Mesendoderm (in vitro differentiated cells): Measurements from ENCODE around the gene FBXO45.
"Not testable (repeated sequence)": the region's sequence is repeated elsewhere in the genome, so short reads cannot be mapped to it uniquely, and the experiment has no call there.

Experiments used
- DNase-seq: peaks from one replicate; pipeline ENCODE4 v3.0.0; 2013
- H2AK5ac ChIP-seq: 2 replicates; pipeline ENCODE4 v1.6.1; 2013; ENCODE audit warnings: low read length, inconsistent platforms
- H2BK120ac ChIP-seq: 2 replicates; pipeline ENCODE4 v1.6.1; 2013; ENCODE audit warnings: low read depth, mild to moderate bottlenecking, low read length, moderate library complexity, mixed read lengths
- H2BK15ac ChIP-seq: replicated peaks from 2 replicates; pipeline ENCODE4 v1.6.1; 2013; ENCODE audit warnings: low read depth, mild to moderate bottlenecking, moderate library complexity
- H2BK5ac ChIP-seq: 2 replicates; pipeline ENCODE4 v1.6.1; 2013; ENCODE audit warnings: low read length, inconsistent platforms
- H3K18ac ChIP-seq: 2 replicates; pipeline ENCODE4 v1.6.1; 2013; ENCODE audit warnings: mild to moderate bottlenecking, low read length, mixed read lengths
- H3K23ac ChIP-seq: one replicate; pipeline ENCODE4 v1.6.1; 2013; ENCODE audit warnings: low read length
- H3K27ac ChIP-seq: 2 replicates; pipeline ENCODE4 v1.5.1; 2013; ENCODE audit warnings: low read depth, mild to moderate bottlenecking, inconsistent platforms, low read length, moderate library complexity
- H3K27me3 ChIP-seq: 2 replicates; pipeline ENCODE4 v1.6.1; 2013; ENCODE audit warnings: low read length, control low read depth, mild to moderate bottlenecking, inconsistent platforms; ENCODE audit not compliant: insufficient read depth, poor library complexity
- H3K36me3 ChIP-seq: 2 replicates; pipeline ENCODE4 v1.6.1; 2013; ENCODE audit warnings: low read length, inconsistent platforms; ENCODE audit not compliant: control insufficient read depth, insufficient read depth
- H3K4ac ChIP-seq: one replicate; pipeline ENCODE4 v1.6.1; 2013; ENCODE audit warnings: low read depth, mild to moderate bottlenecking, low read length, moderate library complexity
- H3K4me1 ChIP-seq: 2 replicates; pipeline ENCODE4 v1.6.1; 2013; ENCODE audit warnings: low read depth, low read length, inconsistent platforms; ENCODE audit not compliant: control insufficient read depth
- H3K4me2 ChIP-seq: 2 replicates; pipeline ENCODE4 v1.6.1; 2013; ENCODE audit warnings: low read length
- H3K4me3 ChIP-seq: 2 replicates; pipeline ENCODE4 v1.5.1; 2013; ENCODE audit warnings: mild to moderate bottlenecking, low read length
- H3K56ac ChIP-seq: one replicate; pipeline ENCODE4 v1.6.1; 2013; ENCODE audit warnings: low read length
- H3K79me1 ChIP-seq: 2 replicates; pipeline ENCODE4 v1.6.1; 2013; ENCODE audit warnings: low read length, inconsistent platforms
- H3K79me2 ChIP-seq: 2 replicates; pipeline ENCODE4 v1.6.1; 2013; ENCODE audit warnings: mild to moderate bottlenecking, low read length; ENCODE audit not compliant: control insufficient read depth, insufficient read depth
- H3K9ac ChIP-seq: 2 replicates; pipeline ENCODE4 v1.6.1; 2013; ENCODE audit warnings: low read length, inconsistent platforms
- H4K5ac ChIP-seq: one replicate; pipeline ENCODE4 v1.6.1; 2013; ENCODE audit warnings: low read length
- H4K8ac ChIP-seq: one replicate; pipeline ENCODE4 v1.6.1; 2013; ENCODE audit warnings: low read depth, mild to moderate bottlenecking, control low read depth, low read length, moderate library complexity
- WGBS: extraction: QIAGEN DNeasy Blood & Tissue Kit; methylation state at CpG from one replicate; pipeline ENCODE4 v1.1.7; 2013; ENCODE audit warnings: low lambda C conversion rate, missing lambda C conversion rate; ENCODE audit not compliant: insufficient coverage; ENCODE audit errors: extremely low coverage; 5-methylcytosine and 5-hydroxymethylcytosine counted together

Gene FBXO45

DNA sequence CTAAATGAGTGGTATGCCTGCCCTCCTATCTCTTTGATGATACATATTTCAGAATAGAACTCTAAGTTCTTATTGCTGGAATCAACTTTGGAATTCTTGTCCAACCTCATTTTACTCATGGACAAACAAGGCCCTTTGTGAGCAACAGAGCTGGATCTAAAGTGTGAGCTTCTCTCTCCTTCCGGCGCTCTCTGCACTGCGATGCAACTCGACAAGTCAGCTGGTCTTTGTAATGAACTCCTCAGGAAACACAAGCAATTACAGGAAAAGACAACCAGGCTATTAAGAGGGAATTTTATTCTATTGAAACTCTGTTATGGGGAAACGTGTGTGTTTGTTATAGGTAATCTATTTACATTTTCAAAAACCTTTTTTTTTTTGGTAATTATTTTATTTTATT is 50.8 kb downstream of the FBXO45 start:
- H3K4me1 ChIP-seq = no peaks in the 10 kb centered on the region
- H2BK120ac ChIP-seq = no peak overlapping the region
- no peak overlapping the region for H4K5ac ChIP-seq
- no peak overlapping the region for H3K18ac ChIP-seq
- no peak overlapping the region for H3K27ac ChIP-seq
- H3K56ac ChIP-seq = no peak overlapping the region
- no peak overlapping the region for H2BK5ac ChIP-seq
- no peaks in the 10 kb centered on the region for H3K36me3 ChIP-seq
- no peak overlapping the region for H2BK15ac ChIP-seq
- WGBS = no CpG with 5 or more reads among the region's 5 CpGs
- no peaks in the 10 kb centered on the region for H3K79me1 ChIP-seq
- H3K9ac ChIP-seq = no peak overlapping the region
- no peak overlapping the region for H4K8ac ChIP-seq
- H3K79me2 ChIP-seq = no peaks in the 10 kb centered on the region
- no peak overlapping the region for H3K4me2 ChIP-seq
- no peak for DNase-seq
- no peaks in the 10 kb centered on the region for H3K27me3 ChIP-seq
- H3K4me3 ChIP-seq = no peak overlapping the region
- no peak overlapping the region for H3K4ac ChIP-seq
- no peak overlapping the region for H3K23ac ChIP-seq
- no peak overlapping the region for H2AK5ac ChIP-seq

DNA sequence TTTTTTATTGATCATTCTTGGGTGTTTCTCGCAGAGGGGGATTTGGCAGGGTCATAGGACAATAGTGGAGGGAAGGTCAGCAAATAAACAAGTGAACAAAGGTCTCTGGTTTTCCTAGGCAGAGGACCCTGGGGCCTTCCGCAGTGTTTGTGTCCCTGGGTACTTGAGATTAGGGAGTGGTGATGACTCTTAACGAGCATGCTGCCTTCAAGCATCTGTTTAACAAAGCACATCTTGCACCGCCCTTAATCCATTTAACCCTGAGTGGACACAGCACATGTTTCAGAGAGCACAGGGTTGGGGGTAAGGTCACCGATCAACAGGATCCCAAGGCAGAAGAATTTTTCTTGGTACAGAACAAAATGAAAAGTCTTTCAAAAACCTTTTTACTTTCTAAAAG is 51.2 kb downstream of the FBXO45 start:
- H4K5ac ChIP-seq, H2BK120ac ChIP-seq, H2BK5ac ChIP-seq, H3K4me1 ChIP-seq, H2BK15ac ChIP-seq, H4K8ac ChIP-seq, H3K9ac ChIP-seq, H3K23ac ChIP-seq, H3K36me3 ChIP-seq, H3K27ac ChIP-seq, H3K56ac ChIP-seq, H3K79me2 ChIP-seq, H3K4me2 ChIP-seq, H3K4me3 ChIP-seq, DNase-seq, H3K4ac ChIP-seq, H3K18ac ChIP-seq, H3K79me1 ChIP-seq, H2AK5ac ChIP-seq, H3K27me3 ChIP-seq: not testable (repeated sequence)
- no CpG with 5 or more reads among the region's 5 CpGs for WGBS

DNA sequence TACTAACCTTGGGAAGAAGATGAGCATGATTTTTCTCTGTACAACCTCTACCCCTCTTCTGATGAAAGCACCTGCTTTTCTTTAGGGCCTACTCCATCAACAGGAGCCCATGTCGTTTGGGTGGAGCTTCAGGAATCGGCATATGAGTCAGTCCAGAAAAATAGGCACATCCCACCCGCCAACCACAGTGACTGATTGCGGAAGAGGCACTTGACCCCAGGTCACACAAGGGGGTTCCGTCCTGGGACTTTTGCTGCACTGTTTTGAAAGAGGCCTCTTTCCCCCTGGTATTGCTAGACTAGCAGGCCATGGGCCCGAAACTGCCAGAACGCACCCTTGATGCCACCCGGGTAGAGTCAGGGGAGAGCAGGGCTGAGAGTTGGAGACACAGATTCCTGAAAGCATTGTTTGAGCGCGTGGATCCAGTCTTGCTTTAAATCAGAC is 51.7 kb downstream of the FBXO45 start:
- DNase-seq = no peak
- Histone ChIP-seq H3K79me2 (no peaks in the 10 kb centered on the region), H3K4me3 (no peak overlapping the region), H3K79me1 (no peaks in the 10 kb centered on the region), H2AK5ac (no peak overlapping the region), H3K9ac (no peak overlapping the region), H3K4me1 (no peaks in the 10 kb centered on the region), H3K27ac (no peak overlapping the region), H2BK15ac (no peak overlapping the region), H2BK5ac (no peak overlapping the region), H4K5ac (no peak overlapping the region), H3K36me3 (no peaks in the 10 kb centered on the region), H4K8ac (no peak overlapping the region), H3K56ac (no peak overlapping the region), H3K4me2 (no peak overlapping the region), H3K23ac (no peak overlapping the region), H3K18ac (no peak overlapping the region), H3K27me3 (no peaks in the 10 kb centered on the region), H3K4ac (no peak overlapping the region), H2BK120ac (no peak overlapping the region)
- no CpG with 5 or more reads among the region's 10 CpGs for WGBS

DNA sequence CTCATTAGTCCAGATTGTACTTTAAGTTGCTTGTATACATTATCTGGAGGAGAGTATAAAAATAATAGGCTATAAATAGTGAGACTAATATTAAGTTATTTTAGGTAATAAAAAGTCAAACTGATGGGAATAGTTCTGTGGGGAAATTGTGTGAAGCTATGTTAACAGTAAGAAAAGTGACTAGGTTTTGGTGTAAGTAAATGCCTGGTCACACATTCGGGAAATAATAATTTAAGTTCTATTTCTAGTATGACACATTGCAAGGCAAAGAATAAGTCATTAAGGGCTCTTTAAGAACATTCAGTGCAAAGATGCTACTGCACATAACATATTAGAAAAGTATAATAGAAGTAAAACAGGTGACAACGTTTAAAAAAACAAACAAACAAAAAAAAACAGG is 52.2 kb downstream of the FBXO45 start:
- no peak for DNase-seq

DNA sequence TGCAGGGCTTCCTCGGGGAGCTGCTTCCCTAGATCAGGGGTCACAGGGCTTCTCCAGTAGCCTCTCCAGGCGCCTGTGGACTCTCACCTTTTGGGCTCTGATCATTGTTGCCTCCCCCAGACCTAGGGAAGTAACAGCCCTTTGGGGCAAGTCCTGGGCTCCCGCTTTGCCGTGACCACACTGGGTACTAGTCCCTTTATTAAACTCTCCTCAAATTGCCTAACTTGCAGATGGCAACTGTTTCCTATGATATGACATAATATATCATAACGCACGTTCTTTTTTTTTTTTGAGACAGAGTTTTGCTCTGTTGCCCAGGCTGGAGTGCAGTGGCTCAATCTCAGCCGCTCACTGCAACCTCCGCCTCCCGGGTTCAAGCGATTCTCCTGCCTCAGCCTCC is 53.2 kb downstream of the FBXO45 start:
- Histone ChIP-seq H3K9ac (no peak overlapping the region), H3K4me3 (no peak overlapping the region), H4K5ac (no peak overlapping the region), H3K4ac (no peak overlapping the region), H3K4me2 (no peak overlapping the region), H3K79me1 (no peaks in the 10 kb centered on the region), H2AK5ac (no peak overlapping the region), H3K18ac (no peak overlapping the region), H3K27me3 (no peaks in the 10 kb centered on the region), H3K56ac (no peak overlapping the region), H2BK15ac (no peak overlapping the region), H3K4me1 (no peaks in the 10 kb centered on the region), H3K23ac (no peak overlapping the region), H3K36me3 (no peaks in the 10 kb centered on the region), H3K27ac (no peak overlapping the region), H3K79me2 (no peaks in the 10 kb centered on the region), H2BK5ac (no peak overlapping the region), H2BK120ac (no peak overlapping the region), H4K8ac (no peak overlapping the region)
- no peak for DNase-seq
- WGBS = no CpG with 5 or more reads among the region's 10 CpGs

More for the DNA sequence above, 52.2 kb downstream of the FBXO45 start:
- Histone ChIP-seq H3K23ac (no peak overlapping the region), H2BK15ac (no peak overlapping the region), H3K56ac (no peak overlapping the region), H3K27me3 (no peaks in the 10 kb centered on the region), H3K18ac (no peak overlapping the region), H3K9ac (no peak overlapping the region), H4K5ac (no peak overlapping the region), H2BK5ac (no peak overlapping the region), H2BK120ac (no peak overlapping the region), H3K4me3 (no peak overlapping the region), H3K27ac (no peak overlapping the region), H4K8ac (no peak overlapping the region), H3K36me3 (no peaks in the 10 kb centered on the region), H3K4me1 (no peaks in the 10 kb centered on the region), H3K79me1 (no peaks in the 10 kb centered on the region), H2AK5ac (no peak overlapping the region), H3K4me2 (no peak overlapping the region), H3K4ac (no peak overlapping the region), H3K79me2 (no peaks in the 10 kb centered on the region)
- WGBS = no CpG with 5 or more reads among the region's 2 CpGs

DNA sequence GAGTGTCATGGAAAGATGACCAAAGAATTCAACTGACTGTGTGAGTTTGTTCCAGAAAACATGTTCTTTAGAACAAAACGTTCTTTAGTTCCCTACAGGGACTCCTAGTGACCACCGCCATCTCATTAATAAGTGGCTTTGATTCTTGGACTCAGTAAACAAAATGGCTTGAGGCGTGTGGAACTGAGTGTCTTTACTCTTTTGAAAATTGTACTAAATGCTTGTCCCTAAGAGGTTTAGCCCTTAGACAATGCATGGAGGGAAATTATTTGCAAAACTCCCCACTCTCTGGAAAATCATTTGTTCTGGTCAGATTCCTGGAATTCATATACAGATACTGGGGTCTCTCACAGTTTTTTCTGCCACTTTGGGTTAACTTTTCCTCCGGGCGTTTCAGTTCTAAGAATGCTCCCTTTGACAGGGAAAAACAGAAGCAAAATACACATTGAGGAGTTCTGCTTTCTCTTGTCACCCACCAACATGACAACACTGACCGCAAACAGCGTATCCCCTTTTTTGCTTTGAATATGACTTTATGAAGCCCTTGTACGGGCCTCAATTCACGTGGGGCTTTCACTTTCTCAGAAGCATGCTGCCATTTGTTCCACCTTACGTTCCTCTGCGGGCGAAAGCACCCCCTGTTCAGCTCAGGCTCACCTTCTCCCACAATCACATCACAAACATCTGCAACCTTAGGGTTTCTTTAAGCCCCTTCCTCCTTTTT is 55.8 kb downstream of the FBXO45 start:
- no peak overlapping the region for H3K4me3 ChIP-seq
- no peaks in the 10 kb centered on the region for H3K79me2 ChIP-seq
- H3K4ac ChIP-seq = no peak overlapping the region
- no peak overlapping the region for H2BK15ac ChIP-seq
- no peak overlapping the region for H3K23ac ChIP-seq
- H2BK120ac ChIP-seq = no peak overlapping the region
- DNase-seq = no peak
- no peaks in the 10 kb centered on the region for H3K4me1 ChIP-seq
- no peak overlapping the region for H3K27ac ChIP-seq
- no peak overlapping the region for H4K8ac ChIP-seq
- no peak overlapping the region for H4K5ac ChIP-seq
- H3K9ac ChIP-seq = no peak overlapping the region
- H3K18ac ChIP-seq = no peak overlapping the region
- H3K79me1 ChIP-seq = no peaks in the 10 kb centered on the region
- no peak overlapping the region for H2BK5ac ChIP-seq
- no peak overlapping the region for H2AK5ac ChIP-seq
- no peaks in the 10 kb centered on the region for H3K36me3 ChIP-seq
- WGBS = no CpG with 5 or more reads among the region's 12 CpGs
- no peaks in the 10 kb centered on the region for H3K27me3 ChIP-seq
- no peak overlapping the region for H3K4me2 ChIP-seq
- H3K56ac ChIP-seq = no peak overlapping the region
